ENCODE results near the gene ZNF197. TPM values are rescaled to one million over a fixed set of nuclear protein-coding genes. Genes with fewer than 3 reads are reported as not detected.

The ZNF197 gene
- total and polyA plus RNA-seq, 2 of the 13 experiments (the other 11 are each of a cell fraction or from before 2014, with no cell fraction given), result 1.8 to 6.8 TPM

DNA sequence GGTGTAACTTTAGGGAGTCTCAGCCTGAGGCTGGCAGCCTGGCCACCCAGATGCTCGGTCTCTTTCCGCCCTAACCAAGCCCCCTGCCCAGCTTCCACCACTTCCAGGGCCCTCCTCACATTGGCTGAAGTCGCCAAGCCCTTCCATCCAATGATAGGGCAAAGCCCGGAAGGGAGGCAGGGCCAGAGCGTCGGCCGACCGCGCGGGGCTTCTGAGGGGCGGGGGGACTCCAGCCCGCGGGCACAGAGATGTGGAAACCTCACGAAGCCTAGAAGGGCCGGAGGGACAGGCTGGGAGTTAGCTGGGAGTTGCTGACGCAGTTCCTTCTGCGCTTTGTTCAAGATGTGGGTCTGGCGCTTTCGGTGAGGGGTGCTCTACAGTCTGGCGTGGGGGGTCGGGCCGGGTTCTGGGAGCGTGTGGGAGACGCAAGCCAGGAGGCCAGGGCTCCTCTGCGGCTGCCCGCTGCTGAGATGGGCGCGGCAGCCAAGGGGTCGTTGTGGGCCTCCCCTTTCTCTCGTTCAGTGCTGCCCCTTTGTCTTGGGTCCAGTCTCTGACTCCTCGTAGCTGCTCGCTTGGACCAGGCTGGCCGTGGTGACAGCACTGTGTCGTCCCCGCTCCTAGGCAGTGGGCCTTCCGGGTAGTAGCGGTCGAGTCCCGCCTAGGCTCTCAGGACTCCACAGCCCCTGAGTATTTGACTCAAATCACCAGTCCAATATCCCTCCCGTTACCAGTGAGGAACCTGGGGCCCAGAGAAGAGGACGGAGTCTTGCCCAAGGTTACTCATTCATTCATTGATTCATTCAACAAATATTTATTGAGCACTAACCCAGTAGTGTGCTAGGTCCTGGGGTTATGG, 40.0 kb upstream of the ZNF197 start, which contains the start of gene ZNF660 (continued):
- TF ChIP-seq, protein P1, sequence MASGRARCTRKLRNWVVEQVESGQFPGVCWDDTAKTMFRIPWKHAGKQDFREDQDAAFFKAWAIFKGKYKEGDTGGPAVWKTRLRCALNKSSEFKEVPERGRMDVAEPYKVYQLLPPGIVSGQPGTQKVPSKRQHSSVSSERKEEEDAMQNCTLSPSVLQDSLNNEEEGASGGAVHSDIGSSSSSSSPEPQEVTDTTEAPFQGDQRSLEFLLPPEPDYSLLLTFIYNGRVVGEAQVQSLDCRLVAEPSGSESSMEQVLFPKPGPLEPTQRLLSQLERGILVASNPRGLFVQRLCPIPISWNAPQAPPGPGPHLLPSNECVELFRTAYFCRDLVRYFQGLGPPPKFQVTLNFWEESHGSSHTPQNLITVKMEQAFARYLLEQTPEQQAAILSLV (CRISPR knock-in tag; IDR thresholded peaks at IDR 0.05; ENCODE audit: borderline replicate concordance), result 0 out of 2 replicates have a peak, but pooled peaks have one; percentile 55
- no peak for TF ChIP-seq FOXM1 (CRISPR knock-in tag; IDR thresholded peaks at IDR 0.05)
- no peak for TF ChIP-seq ZNF782 (CRISPR knock-in tag; IDR thresholded peaks at IDR 0.05; ENCODE audit: borderline replicate concordance)
- no peak for TF ChIP-seq ZNF460 (CRISPR knock-in tag; IDR thresholded peaks at IDR 0.05; ENCODE audit: borderline replicate concordance)
- no peak for TF ChIP-seq ZNF674 (CRISPR knock-in tag; IDR thresholded peaks at IDR 0.05; ENCODE audit: low read depth)
- TF ChIP-seq KMT2A (CRISPR knock-in tag; IDR thresholded peaks at IDR 0.05), result 0 out of 2 replicates have a peak, but pooled peaks have one; percentile 48
- TF ChIP-seq, protein P2, sequence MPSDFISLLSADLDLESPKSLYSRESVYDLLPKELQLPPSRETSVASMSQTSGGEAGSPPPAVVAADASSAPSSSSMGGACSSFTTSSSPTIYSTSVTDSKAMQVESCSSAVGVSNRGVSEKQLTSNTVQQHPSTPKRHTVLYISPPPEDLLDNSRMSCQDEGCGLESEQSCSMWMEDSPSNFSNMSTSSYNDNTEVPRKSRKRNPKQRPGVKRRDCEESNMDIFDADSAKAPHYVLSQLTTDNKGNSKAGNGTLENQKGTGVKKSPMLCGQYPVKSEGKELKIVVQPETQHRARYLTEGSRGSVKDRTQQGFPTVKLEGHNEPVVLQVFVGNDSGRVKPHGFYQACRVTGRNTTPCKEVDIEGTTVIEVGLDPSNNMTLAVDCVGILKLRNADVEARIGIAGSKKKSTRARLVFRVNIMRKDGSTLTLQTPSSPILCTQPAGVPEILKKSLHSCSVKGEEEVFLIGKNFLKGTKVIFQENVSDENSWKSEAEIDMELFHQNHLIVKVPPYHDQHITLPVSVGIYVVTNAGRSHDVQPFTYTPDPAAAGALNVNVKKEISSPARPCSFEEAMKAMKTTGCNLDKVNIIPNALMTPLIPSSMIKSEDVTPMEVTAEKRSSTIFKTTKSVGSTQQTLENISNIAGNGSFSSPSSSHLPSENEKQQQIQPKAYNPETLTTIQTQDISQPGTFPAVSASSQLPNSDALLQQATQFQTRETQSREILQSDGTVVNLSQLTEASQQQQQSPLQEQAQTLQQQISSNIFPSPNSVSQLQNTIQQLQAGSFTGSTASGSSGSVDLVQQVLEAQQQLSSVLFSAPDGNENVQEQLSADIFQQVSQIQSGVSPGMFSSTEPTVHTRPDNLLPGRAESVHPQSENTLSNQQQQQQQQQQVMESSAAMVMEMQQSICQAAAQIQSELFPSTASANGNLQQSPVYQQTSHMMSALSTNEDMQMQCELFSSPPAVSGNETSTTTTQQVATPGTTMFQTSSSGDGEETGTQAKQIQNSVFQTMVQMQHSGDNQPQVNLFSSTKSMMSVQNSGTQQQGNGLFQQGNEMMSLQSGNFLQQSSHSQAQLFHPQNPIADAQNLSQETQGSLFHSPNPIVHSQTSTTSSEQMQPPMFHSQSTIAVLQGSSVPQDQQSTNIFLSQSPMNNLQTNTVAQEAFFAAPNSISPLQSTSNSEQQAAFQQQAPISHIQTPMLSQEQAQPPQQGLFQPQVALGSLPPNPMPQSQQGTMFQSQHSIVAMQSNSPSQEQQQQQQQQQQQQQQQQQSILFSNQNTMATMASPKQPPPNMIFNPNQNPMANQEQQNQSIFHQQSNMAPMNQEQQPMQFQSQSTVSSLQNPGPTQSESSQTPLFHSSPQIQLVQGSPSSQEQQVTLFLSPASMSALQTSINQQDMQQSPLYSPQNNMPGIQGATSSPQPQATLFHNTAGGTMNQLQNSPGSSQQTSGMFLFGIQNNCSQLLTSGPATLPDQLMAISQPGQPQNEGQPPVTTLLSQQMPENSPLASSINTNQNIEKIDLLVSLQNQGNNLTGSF (CRISPR knock-in tag; IDR thresholded peaks at IDR 0.05), result no peak
- no peak for TF ChIP-seq NKX3-1 (CRISPR knock-in tag; IDR thresholded peaks at IDR 0.05)
- 0 out of 2 replicates have a peak, but pooled peaks have one; percentile 29 for TF ChIP-seq ZNF230 (CRISPR knock-in tag; IDR thresholded peaks at IDR 0.05)
- no peak for TF ChIP-seq ZNF530 (CRISPR knock-in tag; IDR thresholded peaks at IDR 0.05; ENCODE audit: low read depth)
- TF ChIP-seq ZFP62 (CRISPR knock-in tag; IDR thresholded peaks at IDR 0.05), result no peak
- no peak; the same call in 1 of the 2 replicates for TF ChIP-seq GABPA (IDR thresholded peaks at IDR 0.05; ENCODE audit: low read depth, low read length)
- TF ChIP-seq GABPA (CRISPR knock-in tag; IDR thresholded peaks at IDR 0.05; ENCODE audit: low read depth), result peak; percentile 56; the same call in 1 of the 2 replicates
- TF ChIP-seq, protein P3, sequence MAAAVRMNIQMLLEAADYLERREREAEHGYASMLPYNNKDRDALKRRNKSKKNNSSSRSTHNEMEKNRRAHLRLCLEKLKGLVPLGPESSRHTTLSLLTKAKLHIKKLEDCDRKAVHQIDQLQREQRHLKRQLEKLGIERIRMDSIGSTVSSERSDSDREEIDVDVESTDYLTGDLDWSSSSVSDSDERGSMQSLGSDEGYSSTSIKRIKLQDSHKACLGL (CRISPR knock-in tag; IDR thresholded peaks at IDR 0.05), result 0 out of 2 replicates have a peak, but pooled peaks have one; percentile 29
- TF ChIP-seq HIVEP1 (CRISPR knock-in tag; IDR thresholded peaks at IDR 0.05), result no peak
- 0 out of 2 replicates have a peak, but pooled peaks have one; percentile 35 for TF ChIP-seq ISL2 (CRISPR knock-in tag; IDR thresholded peaks at IDR 0.05)
- TF ChIP-seq BRCA1 (CRISPR knock-in tag; IDR thresholded peaks at IDR 0.05), result no peak
- no peak for TF ChIP-seq ZNF207 (IDR thresholded peaks at IDR 0.05; ENCODE audit: borderline replicate concordance)
- TF ChIP-seq FOXC1 (CRISPR knock-in tag; IDR thresholded peaks at IDR 0.05; ENCODE audit: borderline replicate concordance), result no peak
- no peak for TF ChIP-seq ERF (CRISPR knock-in tag; IDR thresholded peaks at IDR 0.05)
- TF ChIP-seq JARID2 (CRISPR knock-in tag; IDR thresholded peaks at IDR 0.05; ENCODE audit: insufficient replicate concordance), result no peak
- TF ChIP-seq RFX1 (IDR thresholded peaks at IDR 0.05), result no peak
- TF ChIP-seq AGO1 (IDR thresholded peaks at IDR 0.05; ENCODE audit: low read depth, low read length, poor library complexity, severe bottlenecking), result peak; percentile 73
- TF ChIP-seq ZBTB38 (CRISPR knock-in tag; IDR thresholded peaks at IDR 0.05), result 0 out of 2 replicates have a peak, but pooled peaks have one; percentile 34
